ENCODE data around the gene BCL10. TPM values are rescaled to one million over a fixed set of nuclear protein-coding genes. Genes with fewer than 3 reads are reported as not detected.

Gene BCL10
- total and polyA plus RNA-seq, 7 donors: 2.9 to 10.9 (median 8.2) TPM

- TF ChIP-seq CTCF (IDR thresholded peaks at IDR 0.05): no peak
- no peaks in the 10 kb centered on the region for H3K36me3 ChIP-seq (ENCODE audit: insufficient read depth in 1 of 2, low read depth in 1 of 2)
- H3K4me3 ChIP-seq: no peak overlapping the region
- H3K9me3 ChIP-seq: no peaks in the 10 kb centered on the region
- intact Hi-C loops (cut with DNase I): no loop called here
- no peak for DNase-seq
- H3K4me1 ChIP-seq: peaks cover 16% of the 10 kb centered on the region
- peak in 1 of 4 donors; percentile 61 for ATAC-seq
- H3K27ac ChIP-seq: no peak overlapping the region
- no peaks in the 10 kb centered on the region for H3K27me3 ChIP-seq (ENCODE audit: insufficient read depth in 3 of 3, low read length in 2 of 3)
These were observed 33.1 kb downstream of the BCL10 start for GRCh38 chr1:85243372-85243771.

GRCh38 chr1:85240643-85241042 is 35.8 kb downstream of the BCL10 start:
- ATAC-seq (no peak), DNase-seq (no peak)
- no peaks in the 10 kb centered on the region for H3K9me3 ChIP-seq
- no peaks in the 10 kb centered on the region for H3K36me3 ChIP-seq (ENCODE audit: insufficient read depth in 1 of 2, low read depth in 1 of 2)
- WGBS, 3 donors: 22 to 30% (median 29%) methylated on average over 1 of the region's 1 CpG
- no peak overlapping the region for H3K27ac ChIP-seq
- H3K4me3 ChIP-seq: no peak overlapping the region
- intact Hi-C loops (cut with DNase I): no loop called here
- no peaks in the 10 kb centered on the region for H3K27me3 ChIP-seq (ENCODE audit: insufficient read depth in 3 of 3, low read length in 2 of 3)
- no peak for TF ChIP-seq CTCF (IDR thresholded peaks at IDR 0.05)
- peaks cover 16% of the 10 kb centered on the region for H3K4me1 ChIP-seq

- peak in 1 of 4 donors; percentile 50 for ATAC-seq
- H3K27ac ChIP-seq: no peak overlapping the region
These were observed 36.2 kb downstream of the BCL10 start for GRCh38 chr1:85240174-85240601.

GRCh38 chr1:85237613-85238012 is 38.8 kb downstream of the BCL10 start:
- Histone ChIP-seq H3K9me3 (no peaks in the 10 kb centered on the region), H3K36me3 (ENCODE audit: insufficient read depth in 1 of 2, low read depth in 1 of 2) (no peaks in the 10 kb centered on the region), H3K27ac (no peak overlapping the region), H3K27me3 (ENCODE audit: insufficient read depth in 3 of 3, low read length in 2 of 3) (no peaks in the 10 kb centered on the region), H3K4me3 (no peak overlapping the region), H3K4me1 (no peaks in the 10 kb centered on the region)
- ATAC-seq (no peak), DNase-seq (no peak)
- WGBS, 3 donors: 67 to 83% (median 71%) methylated on average over 1 of the region's 1 CpG
- intact Hi-C loops (cut with DNase I): no loop called here
- TF ChIP-seq CTCF (IDR thresholded peaks at IDR 0.05): no peak

More at GRCh38 chr1:85240174-85240601, 36.2 kb downstream of the BCL10 start:
- WGBS, 3 donors: 9 to 12% (median 11%) methylated on average over 1 of the region's 1 CpG
- TF ChIP-seq CTCF (IDR thresholded peaks at IDR 0.05): no peak
- Histone ChIP-seq H3K27me3 (ENCODE audit: insufficient read depth in 3 of 3, low read length in 2 of 3) (no peaks in the 10 kb centered on the region), H3K4me1 (peaks cover 16% of the 10 kb centered on the region), H3K9me3 (no peaks in the 10 kb centered on the region), H3K36me3 (ENCODE audit: insufficient read depth in 1 of 2, low read depth in 1 of 2) (no peaks in the 10 kb centered on the region), H3K4me3 (no peak overlapping the region)
- intact Hi-C loops (cut with DNase I): no loop called here
- DNase-seq: no peak

DNA sequence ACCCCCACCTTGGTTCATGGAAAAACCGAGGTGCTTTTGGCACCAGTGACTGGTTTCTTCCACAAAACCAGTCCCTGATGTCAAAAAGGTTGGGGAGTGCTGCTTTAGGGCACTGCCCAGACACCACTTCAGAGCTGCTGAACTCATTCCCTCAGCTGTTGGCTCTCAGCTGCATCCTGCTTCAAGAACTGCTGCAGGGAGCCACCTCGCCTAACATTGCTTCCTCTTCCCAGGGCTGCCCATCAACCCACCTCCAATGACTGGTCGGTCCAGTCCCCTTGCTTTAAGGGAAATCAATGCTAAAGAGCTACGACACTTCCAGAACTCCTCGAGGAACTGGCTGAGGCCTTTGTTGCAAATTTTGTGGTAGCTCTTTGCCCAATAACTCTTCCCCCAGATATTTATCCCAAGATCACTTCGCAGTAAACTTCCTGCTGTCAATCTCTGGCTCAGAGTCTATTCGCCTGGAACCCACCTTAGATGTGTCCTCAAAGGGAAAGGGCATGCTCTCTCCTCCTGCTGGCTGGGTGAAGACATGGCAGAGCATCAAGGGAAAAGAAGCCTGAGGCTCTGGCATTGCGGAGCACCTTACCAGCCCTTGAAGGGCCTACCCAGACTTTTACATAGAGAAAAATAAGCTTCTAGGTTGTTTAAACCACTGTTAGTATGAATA is 46.0 kb downstream of the BCL10 start:
- Histone ChIP-seq H3K4me3 (no peak overlapping the region), H3K36me3 (ENCODE audit: insufficient read depth in 1 of 2, low read depth in 1 of 2) (no peaks in the 10 kb centered on the region), H3K27me3 (ENCODE audit: insufficient read depth in 3 of 3, low read length in 2 of 3) (no peaks in the 10 kb centered on the region), H3K27ac (no peak overlapping the region), H3K4me1 (no peaks in the 10 kb centered on the region), H3K9me3 (no peaks in the 10 kb centered on the region)
- 77 to 78% (median 78%) methylated on average over 8 of the region's 8 CpGs for WGBS, 3 donors
- TF ChIP-seq CTCF (IDR thresholded peaks at IDR 0.05): no peak
- ATAC-seq (no peak), DNase-seq (no peak)
- intact Hi-C loops (cut with DNase I): no loop called here
